IPS-18c (cell line): ENCODE measurements around the gene ULK4.
"Not testable (repeated sequence)": the region's sequence is repeated elsewhere in the genome, so short reads cannot be mapped to it uniquely, and the experiment has no call there.

Experiments
- H3K4me3 ChIP-seq: 2 replicates; pipeline ENCODE4 v1.7.0; 2013; ENCODE audit warnings: low read depth, mild to moderate bottlenecking, low read length, moderate library complexity; ENCODE audit not compliant: insufficient read depth
- H3K9me3 ChIP-seq: one replicate; pipeline ENCODE4 v1.6.1; 2013; ENCODE audit warnings: mild to moderate bottlenecking, low read length, moderate library complexity; ENCODE audit not compliant: control insufficient read depth, insufficient read depth

Gene ULK4

DNA sequence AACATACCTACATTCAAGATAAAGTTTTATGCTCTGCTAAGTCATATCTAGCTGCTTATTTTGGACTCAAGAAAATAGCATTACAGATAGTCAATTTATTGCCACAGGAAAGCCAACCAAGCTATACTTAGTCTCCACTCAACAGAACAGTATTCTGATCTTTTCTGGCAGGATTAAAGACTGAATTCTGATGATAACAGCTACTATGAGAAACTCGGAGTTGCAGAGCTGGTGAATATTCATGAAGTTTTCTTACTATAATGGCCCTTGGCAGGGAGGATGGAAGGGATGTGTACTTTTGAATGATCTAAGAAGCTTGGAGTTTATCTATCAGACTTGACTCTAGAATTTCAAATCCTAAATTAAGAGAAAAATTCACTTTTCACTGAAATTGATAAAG lies 524.9 kb downstream of the ULK4 start:
- Histone ChIP-seq H3K9me3 (no peaks in the 10 kb centered on the region), H3K4me3 (no peak overlapping the region)

DNA sequence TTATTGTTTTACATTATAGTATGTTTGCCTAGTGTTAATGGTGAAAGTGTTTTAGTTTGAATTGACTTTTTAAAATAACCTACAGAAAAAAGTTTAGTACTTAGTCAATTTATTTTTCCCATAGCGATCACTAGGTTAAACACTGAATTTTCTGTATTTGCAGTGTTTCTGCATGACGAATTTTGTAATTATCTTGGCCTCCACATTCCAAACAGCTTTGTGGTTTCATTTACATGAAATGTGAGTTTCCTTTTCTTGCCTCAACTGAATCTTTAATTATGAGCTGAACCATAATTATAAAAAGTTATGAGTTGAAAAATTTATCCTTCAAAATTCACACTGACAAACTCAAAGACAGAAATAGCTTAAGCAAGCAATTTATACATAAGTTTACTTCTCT lies 527.1 kb downstream of the ULK4 start:
- Histone ChIP-seq H3K4me3 (no peak overlapping the region), H3K9me3 (no peaks in the 10 kb centered on the region)

- H3K4me3 ChIP-seq, result no peak overlapping the region
- no peaks in the 10 kb centered on the region for H3K9me3 ChIP-seq
Measured at GRCh38 chr3:41431386-41431785, 530.5 kb downstream of the ULK4 start.

DNA sequence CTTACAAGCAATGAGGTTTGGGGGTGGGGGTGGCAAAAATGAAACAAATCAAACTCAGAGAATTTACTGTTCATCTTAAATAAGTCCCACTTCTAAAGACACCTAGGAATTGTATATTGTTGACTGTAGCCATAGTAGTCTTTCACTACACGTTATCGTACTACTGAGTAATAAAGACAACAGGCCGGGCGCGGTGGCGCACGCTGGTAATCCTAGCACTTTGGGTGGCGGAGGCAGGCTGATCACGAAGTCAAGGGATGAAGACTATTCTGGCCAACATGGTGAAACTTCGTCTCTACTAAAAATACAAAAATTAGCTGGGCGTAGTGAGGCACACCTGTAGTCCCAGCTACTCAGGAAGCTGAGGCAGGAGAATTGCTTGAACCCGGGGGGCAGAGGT lies 531.0 kb downstream of the ULK4 start:
- Histone ChIP-seq H3K4me3 (no peak overlapping the region), H3K9me3 (no peaks in the 10 kb centered on the region)

DNA sequence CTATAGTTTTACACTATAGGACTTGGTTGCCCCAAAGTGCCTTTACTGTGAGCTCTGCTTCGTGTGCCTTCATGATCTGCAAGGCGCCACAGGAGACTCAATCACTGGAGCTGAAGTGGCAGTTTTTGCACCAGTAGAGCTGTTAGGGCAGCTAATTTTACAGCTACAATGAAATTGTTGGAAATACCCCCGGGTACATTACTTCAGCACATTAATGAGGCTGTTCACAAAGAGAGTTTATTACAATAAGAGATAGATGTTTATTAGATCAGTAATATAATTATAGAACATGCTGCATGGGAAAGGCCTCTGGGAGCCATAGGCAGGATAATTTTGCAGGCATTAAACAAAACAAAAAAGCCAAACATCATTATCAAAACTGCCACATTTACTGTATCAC lies 531.5 kb downstream of the ULK4 start:
- no peak overlapping the region for H3K4me3 ChIP-seq
- no peaks in the 10 kb centered on the region for H3K9me3 ChIP-seq

- Histone ChIP-seq H3K9me3 (no peaks in the 10 kb centered on the region), H3K4me3 (no peak overlapping the region)
Measured at GRCh38 chr3:41426485-41426884, 535.4 kb downstream of the ULK4 start.

DNA sequence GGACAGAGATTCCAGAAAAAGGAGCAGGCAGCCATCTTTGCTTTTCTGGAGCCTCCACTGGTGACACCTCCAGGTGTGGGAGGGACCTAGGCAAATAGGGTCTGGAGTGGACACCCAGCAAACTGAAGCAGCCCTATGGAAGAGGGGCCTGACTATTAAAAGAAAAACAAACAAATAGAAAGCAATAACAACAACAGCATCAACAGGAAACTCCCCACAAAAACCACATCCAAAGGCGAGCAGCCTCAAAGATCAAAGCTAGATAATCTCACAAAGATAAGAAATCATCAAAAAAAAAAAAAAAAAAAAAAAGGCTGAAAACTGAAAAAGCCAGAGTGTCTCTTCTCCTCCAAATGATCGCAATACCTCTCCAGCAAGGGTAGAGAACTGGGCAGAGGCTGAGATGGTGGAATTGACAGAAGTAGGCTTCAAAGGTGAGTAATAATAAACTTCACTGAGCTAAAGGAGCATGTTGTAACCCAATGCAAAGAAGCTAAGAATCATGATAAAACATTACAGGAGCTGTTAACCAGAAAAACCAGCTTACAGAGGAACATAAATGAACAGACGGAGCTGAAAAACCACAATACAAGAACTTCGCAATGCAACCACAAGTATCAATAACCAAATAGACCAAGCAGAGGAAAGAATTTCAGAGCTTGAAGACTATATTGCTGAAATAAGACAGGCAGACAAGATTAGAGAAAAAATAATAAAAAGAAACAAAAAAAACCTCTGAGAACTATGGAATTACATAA lies 537.2 kb downstream of the ULK4 start:
- Histone ChIP-seq H3K9me3 (no peaks in the 10 kb centered on the region), H3K4me3 (no peak overlapping the region)

GRCh38 chr3:41419809-41420208 lies 542.1 kb downstream of the ULK4 start:
- no peak overlapping the region for H3K4me3 ChIP-seq
- no peaks in the 10 kb centered on the region for H3K9me3 ChIP-seq

- H3K4me3 ChIP-seq, result no peak overlapping the region
- no peaks in the 10 kb centered on the region for H3K9me3 ChIP-seq
Measured at GRCh38 chr3:41418961-41419691, 542.8 kb downstream of the ULK4 start.

DNA sequence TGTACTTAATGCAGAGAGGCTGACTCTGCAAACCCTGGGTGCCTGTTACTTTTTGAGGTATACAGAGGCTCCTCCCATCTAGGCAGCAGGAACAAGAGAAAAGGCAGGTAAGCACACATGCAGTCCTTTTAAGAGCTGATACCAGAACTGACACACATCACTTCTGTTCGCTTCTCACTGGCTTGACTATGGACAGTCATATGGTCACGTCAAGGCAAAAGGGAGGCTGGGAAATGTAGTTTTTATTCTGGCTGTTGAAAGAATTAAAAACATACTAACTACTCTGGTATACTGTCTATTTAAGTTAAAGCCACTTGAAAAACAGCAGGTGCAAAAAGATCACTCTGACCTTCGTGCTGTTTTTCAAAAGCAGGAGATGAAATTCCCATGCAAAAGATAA lies 544.3 kb downstream of the ULK4 start:
- H3K4me3 ChIP-seq, result no peak overlapping the region
- no peaks in the 10 kb centered on the region for H3K9me3 ChIP-seq

DNA sequence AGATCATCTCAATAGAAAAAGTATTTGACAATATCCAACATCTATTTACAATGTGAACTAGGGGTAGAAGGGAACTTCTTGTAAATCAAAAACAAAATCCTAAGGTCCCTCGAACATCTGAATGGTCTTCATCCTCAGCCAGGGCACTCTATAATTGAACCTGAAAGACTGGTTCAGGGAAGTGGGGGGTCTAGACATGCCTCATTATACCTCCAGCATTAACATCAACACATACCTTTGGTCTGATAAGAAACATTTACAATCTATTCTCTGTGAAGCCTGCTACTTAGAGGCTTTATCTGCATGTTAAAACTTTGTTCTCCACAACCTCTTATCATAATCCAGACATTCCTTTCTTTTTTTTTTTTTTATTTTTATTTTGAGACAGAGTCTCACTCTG lies 550.8 kb downstream of the ULK4 start:
- no peaks in the 10 kb centered on the region for H3K9me3 ChIP-seq
- no peak overlapping the region for H3K4me3 ChIP-seq

DNA sequence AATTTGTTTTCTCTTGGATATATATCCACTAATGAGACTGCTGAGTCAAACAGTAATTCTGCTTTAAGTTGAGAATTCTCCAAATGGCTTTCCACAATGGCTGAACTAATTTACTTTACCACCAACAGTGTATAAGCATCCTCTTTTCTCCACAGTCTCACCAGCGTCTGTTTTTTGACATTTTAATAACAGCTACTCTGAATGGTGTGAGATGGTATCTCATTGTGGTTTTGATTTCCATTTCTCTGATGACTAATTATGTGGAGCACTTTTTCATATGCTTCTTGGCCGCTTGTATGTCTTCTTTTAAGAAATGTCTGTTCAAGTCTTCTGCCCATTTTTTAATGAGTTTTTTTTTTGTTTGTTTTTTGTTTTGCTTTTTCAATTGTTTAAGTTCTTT lies 556.4 kb downstream of the ULK4 start:
- Histone ChIP-seq H3K4me3 (no peak overlapping the region), H3K9me3 (no peaks in the 10 kb centered on the region)

- Histone ChIP-seq H3K9me3 (no peaks in the 10 kb centered on the region), H3K4me3 (no peak overlapping the region)
Measured at GRCh38 chr3:41404582-41404981, 557.3 kb downstream of the ULK4 start.

DNA sequence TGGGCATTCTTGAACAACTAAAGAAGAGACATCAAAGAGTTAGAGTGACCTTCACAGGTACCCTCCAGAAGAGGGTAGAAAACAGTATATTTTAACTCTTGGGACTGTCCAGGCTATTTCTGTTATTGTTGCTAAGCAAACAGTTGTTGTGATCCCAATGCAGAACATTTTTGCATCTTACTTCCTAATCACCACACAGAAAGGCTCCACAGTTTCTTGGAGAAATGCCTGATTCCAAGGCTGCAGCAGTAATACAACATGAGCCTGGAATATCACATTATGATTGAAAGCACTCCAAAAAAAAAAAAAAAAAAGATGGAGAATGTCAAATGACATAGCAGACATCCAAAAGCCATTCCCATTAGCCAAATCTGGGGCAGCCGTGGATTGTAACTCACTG lies 567.0 kb downstream of the ULK4 start:
- Histone ChIP-seq H3K4me3 (no peak overlapping the region), H3K9me3 (no peaks in the 10 kb centered on the region)

DNA sequence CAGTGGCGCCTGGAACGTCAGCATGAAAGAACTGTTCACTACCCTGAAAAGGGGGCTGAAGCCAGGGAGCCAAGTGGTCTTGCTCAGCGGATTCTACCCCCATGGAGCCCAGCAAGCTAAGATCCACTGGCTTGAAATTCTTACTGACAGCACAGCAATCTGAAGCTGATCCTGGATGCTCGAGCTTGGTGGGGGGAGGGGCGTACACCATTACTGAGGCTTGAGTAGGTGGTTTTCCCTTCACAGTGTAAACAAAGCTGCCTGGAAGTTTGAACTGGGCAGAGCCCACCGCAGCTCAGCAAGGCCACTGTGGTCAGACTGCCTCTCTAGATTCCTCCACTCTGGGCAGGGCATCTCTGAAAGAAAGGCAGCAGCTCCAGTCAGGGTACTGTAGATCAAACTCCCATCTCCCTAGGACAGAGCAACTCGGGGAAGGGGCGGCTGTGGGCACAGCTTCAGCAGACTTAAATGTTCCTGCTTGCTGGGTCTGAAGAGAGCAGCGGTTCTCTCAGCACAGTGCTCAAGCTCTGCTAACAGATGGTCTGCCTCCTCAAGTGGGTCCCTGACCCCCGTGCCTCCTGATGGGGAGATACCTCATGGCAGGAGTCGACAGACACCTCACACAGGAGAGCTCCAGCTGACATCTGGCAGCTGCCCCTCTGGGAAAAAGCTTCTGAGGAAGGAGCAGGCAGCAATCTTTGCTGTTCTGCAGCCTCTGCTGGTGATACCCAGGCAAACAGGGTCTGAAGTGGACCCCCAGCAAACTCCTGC lies 591.0 kb downstream of the ULK4 start:
- H3K4me3 ChIP-seq, H3K9me3 ChIP-seq: not testable (repeated sequence)

DNA sequence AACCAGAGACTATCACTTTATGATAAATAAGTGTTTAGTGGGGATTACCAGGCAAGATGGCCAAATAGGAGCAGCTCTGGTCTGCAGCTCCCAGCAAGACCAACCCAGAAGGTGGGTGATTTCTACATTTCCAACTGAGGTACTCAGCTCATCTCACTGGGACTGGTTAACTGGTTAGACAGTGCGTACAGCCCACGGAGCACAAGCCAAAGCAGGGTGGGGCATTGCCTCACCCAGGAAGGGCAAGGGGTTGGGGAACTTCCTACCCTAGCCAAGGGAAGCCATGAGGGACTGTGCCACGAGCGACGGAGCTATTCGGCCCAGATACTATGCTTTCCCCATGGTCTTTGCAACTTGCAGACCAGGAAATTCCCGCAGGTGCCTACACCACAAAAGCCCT lies 591.6 kb downstream of the ULK4 start:
- Histone ChIP-seq H3K9me3 (no peaks in the 10 kb centered on the region), H3K4me3 (no peak overlapping the region)

- Histone ChIP-seq H3K4me3 (no peak overlapping the region), H3K9me3 (no peaks in the 10 kb centered on the region)
Measured at GRCh38 chr3:41369838-41370237, 592.1 kb downstream of the ULK4 start.

GRCh38 chr3:41365973-41366372 lies 595.9 kb downstream of the ULK4 start:
- Histone ChIP-seq H3K4me3 (no peak overlapping the region), H3K9me3 (no peaks in the 10 kb centered on the region)
